ENCODE data around the gene FOXP1. TPM values are rescaled to one million over a fixed set of nuclear protein-coding genes. Genes with fewer than 3 reads are reported as not detected.
A peak's percentile ranks its signal among the peaks of the same experiment; 100 is the strongest.

The FOXP1 gene
- total RNA-seq, 4 donors from 2014 or later = 103 to 173 (median 140) TPM

GRCh38 chr3:71143493-71143892 lies 440.0 kb downstream of the FOXP1 start:
- Histone ChIP-seq H3K4me3 (no peak overlapping the region), H3K27me3 (no peaks in the 10 kb centered on the region), H3K27ac (peak overlapping the region in 1 of 4 donors; percentile 45), H3K4me1 (peaks cover 0 to 8% (median 0%) of the 10 kb centered on the region in 4 donors), H3K36me3 (no peaks in the 10 kb centered on the region), H3K9me3 (no peaks in the 10 kb centered on the region)
- no peak for DNase-seq
- TF ChIP-seq POLR2A (IDR thresholded peaks at IDR 0.05) = no peak
- no peak for TF ChIP-seq CTCF (IDR thresholded peaks at IDR 0.05)

- DNase-seq = no peak
- H3K4me1 ChIP-seq = peaks cover 0 to 8% (median 0%) of the 10 kb centered on the region in 4 donors
- TF ChIP-seq POLR2A (IDR thresholded peaks at IDR 0.05) (no peak), CTCF (IDR thresholded peaks at IDR 0.05) (no peak)
Observed at GRCh38 chr3:71142441-71143161, 440.9 kb downstream of the FOXP1 start.

GRCh38 chr3:71140477-71140876 lies 443.1 kb downstream of the FOXP1 start:
- H3K27me3 ChIP-seq = no peaks in the 10 kb centered on the region
- no peaks in the 10 kb centered on the region for H3K9me3 ChIP-seq
- peaks cover 0 to 23% (median 0%) of the 10 kb centered on the region in 4 donors for H3K4me1 ChIP-seq
- TF ChIP-seq CTCF (IDR thresholded peaks at IDR 0.05) (no peak), POLR2A (IDR thresholded peaks at IDR 0.05) (no peak)
- peak overlapping the region in 1 of 4 donors; percentile 54 for H3K27ac ChIP-seq
- no peaks in the 10 kb centered on the region for H3K36me3 ChIP-seq
- no peak overlapping the region for H3K4me3 ChIP-seq
- no peak for DNase-seq

More at GRCh38 chr3:71142441-71143161, 440.9 kb downstream of the FOXP1 start:
- H3K27me3 ChIP-seq = no peaks in the 10 kb centered on the region
- H3K36me3 ChIP-seq = no peaks in the 10 kb centered on the region
- peak overlapping the region in 2 of 4 donors; percentile 40 to 45 for H3K27ac ChIP-seq
- no peak overlapping the region for H3K4me3 ChIP-seq
- no peaks in the 10 kb centered on the region for H3K9me3 ChIP-seq

- Histone ChIP-seq H3K36me3 (no peaks in the 10 kb centered on the region), H3K27me3 (no peaks in the 10 kb centered on the region), H3K4me1 (peaks cover 0 to 33% (median 2%) of the 10 kb centered on the region in 4 donors), H3K9me3 (no peaks in the 10 kb centered on the region), H3K27ac (no peak overlapping the region), H3K4me3 (no peak overlapping the region)
- DNase-seq = no peak
- TF ChIP-seq POLR2A (IDR thresholded peaks at IDR 0.05) (no peak), CTCF (IDR thresholded peaks at IDR 0.05) (no peak)
Observed at GRCh38 chr3:71139496-71139895, 444.0 kb downstream of the FOXP1 start.

- TF ChIP-seq CTCF (IDR thresholded peaks at IDR 0.05) (no peak), POLR2A (IDR thresholded peaks at IDR 0.05) (no peak)
- Histone ChIP-seq H3K27me3 (no peaks in the 10 kb centered on the region), H3K36me3 (no peaks in the 10 kb centered on the region), H3K4me3 (no peak overlapping the region), H3K9me3 (no peaks in the 10 kb centered on the region), H3K4me1 (peaks cover 0 to 44% (median 5%) of the 10 kb centered on the region in 4 donors), H3K27ac (no peak overlapping the region)
- DNase-seq = no peak
Observed at GRCh38 chr3:71138410-71138809, 445.1 kb downstream of the FOXP1 start.
